CD4-positive, alpha-beta T cell treated with Interleukin-17A for 4 hours (primary cell): Measurements from ENCODE around the gene EIF2B2.
A peak's percentile ranks its signal among the peaks of the same experiment; 100 is the strongest.
"Not testable (repeated sequence)": the region's sequence is repeated elsewhere in the genome, so short reads cannot be mapped to it uniquely, and the experiment has no call there.

Source experiments
- DNase-seq: peaks from one replicate; pipeline ENCODE4 v3.0.0-alpha.2; 2020; ENCODE audit warnings: mixed read lengths

The EIF2B2 gene

DNA sequence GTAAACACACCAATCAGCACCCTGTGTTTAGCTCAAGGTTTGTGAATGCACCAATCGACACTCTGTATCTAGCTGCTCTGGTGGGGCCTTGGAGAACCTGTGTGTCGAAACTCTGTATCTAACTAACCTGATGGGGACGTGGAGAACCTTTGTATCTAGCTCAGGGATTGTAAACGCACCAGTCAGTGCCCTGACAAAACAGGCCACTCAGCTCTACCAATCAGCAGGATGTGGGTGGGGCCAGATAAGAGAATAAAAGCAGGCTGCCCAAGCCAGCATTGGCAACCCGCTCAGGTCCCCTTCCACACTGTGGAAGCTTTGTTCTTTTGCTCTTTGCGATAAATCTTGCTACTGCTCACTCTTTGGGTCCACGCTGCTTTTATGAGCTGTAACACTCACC is 6.9 kb upstream of the EIF2B2 start:
- DNase-seq, result not testable (repeated sequence)

DNA sequence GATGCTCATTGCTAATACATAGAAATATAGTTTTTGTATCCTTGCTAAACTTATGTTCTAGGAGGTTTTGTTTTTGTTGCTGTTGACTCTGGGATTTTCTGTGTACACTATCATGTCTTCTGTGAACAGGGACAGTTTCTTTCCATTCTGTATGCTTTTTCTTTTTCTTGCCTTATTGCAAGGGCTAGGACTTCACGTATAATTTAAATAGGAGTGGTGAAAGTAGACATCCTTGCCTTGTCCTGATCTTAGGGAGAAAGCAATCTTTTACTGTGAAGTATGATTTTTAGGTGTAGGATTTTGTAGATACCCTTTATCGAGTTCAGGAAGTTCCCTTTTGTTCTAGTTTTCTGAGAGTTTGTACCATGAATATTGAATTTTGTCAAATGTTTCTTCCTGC is 1.5 kb upstream of the EIF2B2 start:
- no peak for DNase-seq

DNA sequence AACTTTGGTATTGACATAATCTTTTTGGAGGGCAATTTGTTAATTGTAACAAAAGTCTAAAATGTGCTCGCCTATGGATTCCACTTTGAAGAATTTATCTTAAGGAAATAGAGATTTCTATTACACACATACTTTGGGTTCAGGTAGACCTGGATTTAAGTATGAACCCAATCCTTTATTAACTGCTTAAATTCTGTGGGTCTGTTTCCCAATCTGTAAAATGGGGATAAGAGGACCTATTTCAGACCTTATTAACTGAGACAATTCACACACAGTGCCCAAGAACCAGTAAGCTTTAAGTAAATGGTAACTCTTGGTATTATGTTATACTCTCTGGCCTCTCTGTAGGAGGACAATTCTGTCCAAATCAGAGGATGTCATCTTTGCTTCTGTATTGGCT is 822 bp upstream of the EIF2B2 start:
- DNase-seq, result no peak

DNA sequence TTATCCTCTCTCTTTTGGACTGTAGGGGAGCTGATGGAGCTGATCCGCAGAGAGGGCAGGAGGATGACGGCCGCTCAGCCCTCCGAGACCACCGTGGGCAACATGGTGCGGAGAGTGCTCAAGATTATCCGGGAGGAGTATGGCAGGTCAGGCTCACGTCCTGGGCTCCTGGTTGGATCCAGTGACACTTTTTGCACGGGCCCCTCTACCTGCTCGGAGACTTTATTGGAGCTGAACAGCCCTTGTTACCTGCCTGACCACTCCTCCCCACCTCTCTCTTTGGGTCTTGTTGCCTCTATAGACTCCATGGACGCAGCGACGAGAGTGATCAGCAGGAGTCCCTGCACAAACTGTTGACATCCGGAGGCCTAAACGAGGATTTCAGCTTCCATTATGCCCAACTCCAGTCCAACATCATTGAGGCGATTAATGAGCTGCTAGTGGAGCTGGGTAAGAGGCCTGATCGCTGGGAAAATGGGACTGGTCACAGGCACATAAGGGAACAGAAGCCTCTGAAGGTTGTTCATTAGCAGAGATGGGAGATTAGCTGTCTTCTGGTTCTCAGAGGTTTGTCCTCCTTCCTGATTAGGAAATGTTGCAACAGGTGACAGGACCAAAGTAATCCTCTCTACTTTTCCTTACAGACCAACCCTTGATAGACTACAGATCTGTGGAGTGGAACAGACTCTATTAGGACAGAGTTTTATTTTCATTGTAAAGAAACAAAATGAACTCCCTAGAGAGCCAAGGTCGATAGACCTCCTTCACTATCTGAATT is 718 bp downstream of the EIF2B2 start:
- peak; percentile 3 for DNase-seq

DNA sequence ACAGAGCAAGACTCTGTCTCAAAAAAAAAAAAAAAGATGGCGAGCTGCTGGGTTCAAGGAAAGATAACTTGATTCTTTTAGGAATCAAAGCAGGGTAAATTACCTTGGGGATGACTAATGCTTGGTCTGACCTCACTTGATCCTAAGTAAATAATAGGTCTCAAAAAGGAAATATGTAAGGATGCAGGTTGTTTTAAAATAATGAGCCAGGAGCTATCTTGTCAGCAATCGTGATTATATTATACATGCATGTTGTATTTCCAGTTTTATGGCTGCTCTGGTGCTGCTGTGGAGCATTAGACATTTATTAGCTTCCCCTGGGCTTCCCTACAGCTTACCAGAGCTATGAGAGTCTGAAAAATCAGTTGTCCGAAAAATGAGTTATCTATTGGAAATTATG is 2.6 kb downstream of the EIF2B2 start:
- no peak for DNase-seq

DNA sequence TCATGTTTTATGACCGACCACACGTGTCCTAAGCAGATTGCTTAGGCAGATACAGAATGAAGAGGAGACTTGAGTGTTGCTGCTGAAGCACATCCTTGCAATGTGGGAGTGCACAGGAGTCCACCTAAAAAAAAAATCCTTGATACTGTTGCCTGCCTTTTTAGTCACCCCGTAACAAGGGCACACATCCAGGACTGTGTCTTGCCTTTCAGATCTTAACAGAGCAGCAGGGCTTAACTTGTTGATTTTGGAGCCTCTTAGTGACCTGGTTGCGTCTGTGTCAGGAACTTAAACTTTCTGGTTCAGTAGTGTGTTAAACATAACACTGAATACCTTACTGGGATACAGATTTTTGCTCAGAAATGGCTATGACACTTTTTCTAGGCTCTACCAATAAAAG is 6.5 kb downstream of the EIF2B2 start:
- no peak for DNase-seq

DNA sequence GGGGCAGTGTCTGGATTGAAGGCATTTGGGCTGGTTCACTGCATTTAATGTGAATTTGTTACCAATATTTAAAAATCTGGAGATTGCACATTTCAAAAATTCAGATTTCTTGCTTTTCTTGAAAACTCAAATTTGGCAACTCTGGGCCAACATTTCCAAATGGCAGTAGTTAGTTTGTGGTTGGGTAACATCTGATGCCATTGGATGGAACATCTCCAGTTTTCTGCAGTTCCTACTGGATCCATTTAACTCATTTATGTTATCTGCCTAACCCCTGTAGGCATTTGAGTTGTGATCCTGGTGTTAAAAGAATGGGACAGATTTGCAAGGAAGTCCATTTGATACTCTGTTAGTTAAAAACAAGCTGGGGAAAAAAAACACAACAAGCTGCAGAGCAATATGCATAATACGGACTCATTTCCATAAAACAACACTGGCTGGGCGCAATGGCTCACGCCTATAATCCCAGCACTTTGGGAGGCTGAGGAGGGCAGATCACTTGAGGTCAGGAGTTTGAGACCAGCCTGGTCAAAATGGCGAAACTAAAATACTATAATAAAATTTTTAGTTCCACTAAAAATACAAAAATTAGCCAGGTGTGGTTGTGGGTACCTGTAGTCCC is 7.9 kb downstream of the EIF2B2 start:
- no peak for DNase-seq

DNA sequence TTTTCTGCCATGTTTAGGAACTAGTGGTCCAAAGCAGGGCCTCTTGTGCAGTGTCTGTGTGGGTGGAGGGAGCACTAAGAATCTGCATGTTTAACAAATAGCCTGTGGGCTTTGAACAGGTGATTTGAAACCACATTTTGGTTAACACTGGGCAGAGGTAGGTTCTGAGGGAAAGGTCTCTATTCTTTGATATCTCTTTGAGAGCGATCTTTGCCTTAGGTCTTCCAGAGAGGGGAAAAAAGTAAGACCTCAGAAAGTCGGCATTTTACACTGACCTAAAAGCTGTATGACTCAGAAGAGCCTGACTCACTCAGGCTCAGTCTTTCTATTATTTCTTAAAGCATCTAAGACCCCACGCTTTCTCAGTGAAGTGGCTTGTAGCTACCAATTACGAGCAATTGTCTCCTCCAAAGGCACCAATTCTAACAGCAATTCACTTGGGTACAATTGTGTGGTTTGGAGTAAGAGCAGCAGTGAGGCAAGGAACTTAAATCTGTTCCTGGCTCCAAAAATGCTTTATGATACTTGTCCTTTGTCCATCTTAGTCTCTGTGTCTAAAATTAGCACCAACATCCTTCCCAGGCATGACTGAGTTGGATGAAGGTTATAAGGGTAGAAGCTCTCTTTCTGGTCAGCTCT is 8.8 kb downstream of the EIF2B2 start:
- no peak for DNase-seq

DNA sequence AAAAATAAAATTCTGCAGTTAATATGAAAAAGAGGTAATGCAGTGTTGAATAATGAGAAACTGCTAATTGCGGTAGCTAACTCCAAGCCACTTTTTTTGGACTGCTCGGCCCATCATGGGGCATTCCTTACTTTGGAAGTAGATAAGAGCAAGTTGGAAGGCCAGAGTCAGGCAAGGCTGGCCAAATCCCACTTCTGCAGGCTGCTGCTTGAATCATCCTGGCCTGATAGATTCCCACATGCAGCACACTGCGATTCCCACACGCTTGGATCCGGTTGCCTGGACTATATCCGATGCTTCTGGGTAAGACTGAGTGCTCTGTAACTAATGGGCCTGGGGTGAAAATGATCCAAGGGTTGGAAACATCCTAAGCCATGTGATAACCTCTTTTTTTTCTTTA is 10.6 kb downstream of the EIF2B2 start:
- DNase-seq, result no peak

DNA sequence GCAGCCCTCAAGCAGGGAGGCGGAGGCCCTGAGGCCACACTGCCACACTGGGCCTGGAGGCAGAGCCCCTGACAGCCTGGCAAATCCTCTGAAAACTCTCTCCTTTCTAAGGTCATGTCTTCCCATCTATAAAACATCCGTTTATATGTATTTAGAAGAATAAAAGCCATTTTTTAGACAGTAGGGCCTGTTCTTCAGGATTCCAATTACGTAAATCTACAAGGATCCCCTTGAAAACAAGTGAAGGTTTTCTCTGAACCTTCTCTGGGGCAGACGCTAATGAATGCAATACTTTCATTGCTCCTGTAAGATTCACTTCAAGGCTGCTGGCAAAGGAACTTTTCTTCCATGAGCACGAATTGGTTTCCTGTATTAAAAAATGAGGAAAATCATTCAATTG is 12.8 kb downstream of the EIF2B2 start:
- no peak for DNase-seq

DNA sequence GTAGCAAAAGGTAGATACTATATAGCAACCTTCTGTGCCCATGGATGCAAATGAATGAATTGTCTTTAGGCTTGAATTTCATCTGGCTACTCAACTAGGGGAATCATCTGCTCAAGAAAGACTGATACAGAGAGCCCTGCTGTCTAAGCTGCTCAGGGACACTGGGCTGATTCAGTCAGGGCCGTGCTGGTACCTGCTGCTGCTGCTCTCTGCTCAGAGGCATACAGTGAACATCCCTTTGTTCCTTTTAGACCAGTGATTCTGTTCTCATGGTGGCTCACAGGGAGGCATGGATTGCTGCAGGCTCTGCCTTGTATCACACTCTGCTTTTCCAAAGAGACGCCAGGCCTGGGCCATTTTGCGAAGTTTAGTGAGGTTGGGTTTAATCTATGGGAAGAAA is 14.1 kb downstream of the EIF2B2 start:
- no peak for DNase-seq

DNA sequence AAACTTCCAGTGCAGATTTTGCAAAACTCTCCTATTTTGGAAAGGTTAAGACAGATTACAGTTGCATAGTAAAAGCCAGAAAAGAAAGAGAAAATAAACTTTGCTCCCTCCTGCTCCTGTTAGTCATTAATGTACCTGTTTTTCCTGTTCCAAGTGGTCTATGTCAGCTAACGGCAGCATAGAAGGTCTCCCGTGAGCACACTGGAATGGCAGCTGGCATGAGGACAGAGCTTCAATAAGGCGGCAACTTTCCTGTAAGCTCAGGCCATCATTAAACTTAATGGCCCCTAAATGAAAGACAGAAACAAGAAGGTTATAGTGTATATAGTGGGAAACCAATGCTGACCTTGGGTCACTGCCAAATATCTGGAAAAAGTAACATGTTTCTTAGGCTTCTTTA is 16.0 kb downstream of the EIF2B2 start:
- DNase-seq, result no peak

DNA sequence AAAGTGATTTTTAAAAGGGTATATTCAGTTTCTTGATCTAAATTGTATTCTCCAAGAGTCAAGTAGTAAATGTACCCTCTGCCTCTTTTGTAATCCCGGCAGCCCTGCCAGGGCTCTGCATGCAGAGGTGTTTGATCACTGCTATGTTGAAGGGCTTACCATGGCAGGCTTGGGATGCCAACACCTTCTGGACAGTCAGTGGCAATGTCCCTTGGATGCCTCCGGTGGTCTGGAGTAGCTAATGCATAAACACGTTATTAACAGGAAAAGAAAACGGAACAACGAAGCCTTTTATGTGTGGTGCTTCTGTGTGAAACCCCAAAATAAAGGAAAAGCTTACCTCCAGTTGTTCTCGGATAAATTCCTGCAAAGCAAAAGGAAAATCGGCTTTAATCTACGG is 19.9 kb downstream of the EIF2B2 start:
- peak; percentile 12 for DNase-seq

DNA sequence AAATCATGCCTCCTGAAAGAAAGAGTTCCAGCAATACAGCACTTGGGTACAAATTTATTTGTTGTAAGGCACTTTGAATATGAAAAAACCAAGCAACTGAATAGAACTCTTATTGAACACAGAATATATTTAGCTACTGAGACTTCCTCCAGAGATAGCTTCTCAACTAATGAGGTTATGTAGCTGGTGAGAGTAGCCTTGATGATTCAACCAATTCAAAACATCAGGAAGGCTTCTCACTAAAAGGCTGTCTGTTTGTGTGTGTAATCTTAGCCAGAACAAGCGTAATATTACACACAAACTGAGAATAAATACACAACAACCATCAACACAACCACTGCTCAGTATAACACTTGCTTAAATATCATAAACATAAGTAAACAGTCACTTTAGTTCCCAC is 20.4 kb downstream of the EIF2B2 start:
- DNase-seq, result no peak

DNA sequence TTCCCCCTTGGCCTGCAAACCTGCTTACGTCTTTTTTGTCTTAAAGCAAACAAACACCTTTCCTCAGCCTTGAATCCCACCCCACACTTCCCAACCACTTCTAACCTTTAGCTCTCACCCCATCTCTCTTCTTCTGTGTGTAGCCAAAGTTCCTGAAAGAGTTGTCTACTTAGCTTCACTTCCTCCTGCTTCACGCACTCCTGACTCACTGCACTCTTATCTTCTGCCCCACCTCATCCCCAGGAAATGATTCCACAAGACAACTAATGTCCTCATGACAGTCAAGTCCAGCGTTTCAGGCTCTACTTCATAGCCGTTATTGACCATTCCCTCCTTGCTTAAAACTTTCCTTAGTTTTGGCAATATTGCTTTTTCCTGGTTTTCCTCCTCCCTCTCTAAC is 22.4 kb downstream of the EIF2B2 start:
- no peak for DNase-seq

DNA sequence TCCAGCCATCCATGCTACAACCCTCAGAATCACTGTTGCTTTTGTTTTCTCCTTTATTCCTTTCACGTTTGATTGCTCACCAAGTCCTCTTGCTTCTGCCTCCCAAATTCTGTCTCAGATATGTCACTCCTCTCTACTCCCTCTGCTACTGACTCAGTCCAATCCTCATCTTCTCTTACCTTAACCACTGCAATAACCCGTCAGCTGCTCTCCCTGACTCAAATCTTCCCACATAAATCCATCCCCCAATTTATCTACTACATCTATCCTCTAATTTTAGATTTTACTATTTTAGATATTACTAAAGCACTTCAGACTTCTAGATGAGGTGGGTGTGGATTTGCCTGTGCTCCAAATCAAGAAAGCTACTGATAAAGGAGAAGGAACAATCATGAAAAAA is 23.2 kb downstream of the EIF2B2 start:
- DNase-seq, result no peak

DNA sequence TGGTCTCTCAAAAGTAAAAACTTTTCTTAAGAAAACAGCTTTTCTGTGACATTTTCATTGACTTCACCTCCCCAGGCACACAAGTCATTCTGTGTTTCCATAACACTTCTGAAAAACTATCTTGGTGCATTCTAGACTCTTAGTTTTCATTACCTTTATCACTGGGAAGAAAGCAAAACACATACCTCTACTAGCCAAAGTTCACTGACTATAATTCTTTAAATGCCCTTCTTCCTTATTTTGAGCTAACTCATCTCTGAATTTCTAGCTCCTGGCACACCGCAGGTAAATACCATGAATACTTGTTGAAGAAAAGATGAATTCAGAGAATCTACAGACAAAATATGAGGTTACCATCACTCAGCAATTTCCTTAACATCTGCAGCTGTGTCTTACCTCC is 27.4 kb downstream of the EIF2B2 start:
- DNase-seq, result no peak

DNA sequence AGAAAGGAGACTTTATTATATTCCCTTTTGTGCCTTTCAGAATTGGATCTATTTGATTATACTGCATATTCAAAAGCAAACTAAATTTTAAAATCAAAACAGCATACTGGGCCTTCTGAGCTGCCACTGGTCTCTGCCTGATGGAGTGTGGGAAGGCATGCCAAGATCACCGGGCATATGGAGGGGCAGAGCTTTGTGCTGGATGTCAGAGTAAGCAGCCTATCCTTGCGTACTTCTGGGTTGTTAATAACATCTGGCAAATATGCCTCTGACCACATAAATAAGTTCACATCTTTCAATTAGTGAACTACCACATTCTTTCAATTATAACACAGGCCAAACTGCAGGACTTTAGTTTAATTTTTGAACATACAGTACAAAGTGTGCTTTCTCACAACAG is 30.2 kb downstream of the EIF2B2 start:
- no peak for DNase-seq

DNA sequence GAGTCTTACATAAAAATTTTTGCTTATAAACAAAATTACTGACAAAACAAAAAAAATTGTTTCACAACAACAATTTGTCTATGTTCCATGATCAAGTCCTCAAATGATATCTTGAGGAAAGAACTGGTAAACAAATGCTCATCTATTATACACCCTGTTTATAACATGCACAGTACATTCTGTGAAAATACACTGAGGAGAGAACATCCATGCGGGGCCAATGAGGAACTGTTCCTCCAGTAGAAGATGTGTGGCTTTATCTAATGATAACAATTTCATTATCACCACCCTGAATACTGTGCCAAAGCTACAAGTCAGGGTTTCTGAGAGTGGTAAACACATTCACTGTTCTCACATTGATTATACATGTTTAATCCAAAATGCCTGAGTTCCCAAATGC is 37.8 kb downstream of the EIF2B2 start:
- no peak for DNase-seq

DNA sequence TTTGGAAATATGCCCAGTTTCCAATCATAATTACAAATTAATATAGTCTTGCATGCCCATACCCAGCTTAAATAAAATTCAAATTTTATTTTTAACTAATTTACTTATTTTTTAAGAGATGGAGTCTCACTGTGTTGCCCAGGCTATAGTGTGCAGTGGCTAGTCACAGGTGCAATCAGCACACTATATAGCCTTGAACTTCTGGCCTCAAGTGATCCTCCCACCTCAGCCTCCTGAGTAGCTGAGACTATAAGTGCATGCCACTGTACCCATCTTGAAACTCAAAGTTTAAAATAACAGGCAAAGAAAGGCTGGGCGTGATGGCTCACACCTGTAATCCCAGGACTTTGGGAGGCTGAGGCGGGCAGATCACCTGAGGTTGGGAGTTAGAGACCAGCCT is 38.2 kb downstream of the EIF2B2 start:
- DNase-seq, result no peak

DNA sequence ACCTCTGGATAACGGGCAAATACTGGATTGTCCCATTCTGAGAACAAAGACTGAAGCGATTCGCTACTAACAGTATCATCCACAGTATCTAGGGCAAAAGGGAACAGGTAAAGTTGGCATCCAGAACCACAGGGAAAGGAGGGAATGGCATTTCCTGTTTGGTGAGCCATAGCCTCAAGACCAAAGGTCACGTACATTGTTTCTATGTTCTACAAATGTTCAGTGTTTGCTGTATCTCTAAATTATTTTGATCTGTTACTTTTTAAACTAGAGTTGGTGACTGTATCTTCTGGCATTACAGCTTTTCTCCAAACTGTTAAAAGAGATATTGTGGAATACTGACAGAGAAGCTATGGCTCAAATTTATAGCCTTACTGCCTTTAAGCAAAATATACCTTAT is 38.9 kb downstream of the EIF2B2 start:
- no peak for DNase-seq

DNA sequence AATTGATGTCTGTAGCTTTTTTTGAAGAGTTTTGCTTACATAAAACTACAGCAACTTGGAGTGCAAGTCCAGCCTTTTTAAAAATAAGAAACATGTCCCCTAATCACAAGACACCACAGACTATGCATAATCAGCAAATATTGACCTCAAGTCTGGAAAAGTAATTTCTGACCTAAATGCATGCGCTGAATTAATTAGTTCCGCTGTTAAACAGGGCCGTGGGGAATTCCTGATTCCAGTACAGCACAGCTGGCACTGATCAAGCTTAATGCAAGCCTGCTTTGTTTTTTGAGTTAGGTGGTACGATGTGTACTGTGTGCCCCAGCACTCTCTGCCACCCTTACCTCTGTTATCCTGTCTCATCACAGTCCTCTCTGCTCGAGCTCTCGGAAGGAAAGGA is 39.3 kb downstream of the EIF2B2 start:
- DNase-seq, result no peak

DNA sequence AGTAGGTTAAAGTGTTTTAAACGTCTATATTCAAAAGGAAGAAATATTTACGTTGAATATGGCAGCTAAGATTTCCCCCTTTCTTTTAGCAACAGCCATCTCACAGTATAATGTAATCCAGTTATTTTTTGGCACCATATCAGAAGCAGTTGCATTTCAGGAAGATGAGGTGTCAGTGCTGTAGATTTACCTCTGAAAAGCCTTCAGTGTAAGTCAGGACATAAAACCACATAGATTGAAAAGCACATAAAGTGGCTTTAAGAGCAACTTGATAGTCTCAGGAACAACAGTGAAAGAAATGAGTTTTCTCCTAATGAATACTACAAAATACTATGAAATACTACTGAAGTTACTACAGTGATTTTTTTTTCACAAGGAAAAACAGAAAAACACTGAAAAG is 41.6 kb downstream of the EIF2B2 start:
- DNase-seq, result no peak

DNA sequence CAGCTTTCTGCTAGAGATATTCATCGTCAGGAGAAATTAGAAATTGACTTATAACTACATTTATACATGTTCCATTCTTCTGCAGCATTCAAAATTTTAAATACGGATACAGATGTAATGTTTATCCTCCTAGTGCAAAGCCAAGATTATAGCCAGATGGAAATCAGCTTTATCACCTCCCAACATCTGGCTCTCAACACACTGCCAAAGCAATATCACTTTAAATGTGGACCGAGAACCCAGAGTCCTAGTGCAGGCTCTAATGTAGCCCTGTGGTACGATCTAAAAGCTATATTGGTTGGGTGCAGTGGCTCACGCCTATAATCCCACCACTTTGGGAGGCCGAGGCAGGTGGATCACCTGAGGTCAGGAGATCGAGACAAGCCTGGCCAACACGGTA is 42.0 kb downstream of the EIF2B2 start:
- no peak for DNase-seq

DNA sequence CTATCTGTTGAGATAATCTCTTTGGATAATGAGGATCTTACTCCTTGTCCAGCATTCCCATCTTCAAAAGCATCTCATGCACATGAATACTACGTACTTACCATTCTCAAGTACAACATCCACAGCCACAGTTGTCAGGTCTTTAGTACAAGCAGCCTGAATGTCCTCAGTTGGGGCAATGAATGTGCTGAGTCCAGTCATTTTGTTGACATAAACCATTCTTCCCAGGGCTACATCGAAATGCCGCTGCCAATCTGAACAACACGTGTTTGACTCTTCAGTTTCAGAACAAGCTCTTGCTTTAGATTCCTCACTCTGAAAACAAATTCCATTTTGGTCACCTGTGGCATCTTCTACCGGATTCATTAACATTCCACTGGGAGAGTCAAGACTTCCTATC is 43.6 kb downstream of the EIF2B2 start:
- DNase-seq, result no peak
